Fibroblast of lung (primary cell): ENCODE results near the gene ETV6.

ENCODE experiments used
- CTCF ChIP-seq, 2 donors: IDR thresholded peaks in 1 of 2; conservative IDR thresholded peaks in 1 of 2; 1 replicate in 1 of 2; 2 replicates in 1 of 2; pipeline ENCODE4 v1.5.1; 2011 to 2012; ENCODE audit warnings: low read length in 2 of 2, control low read depth in 1 of 2, inconsistent platforms in 1 of 2, low read depth in 1 of 2, mild to moderate bottlenecking in 1 of 2
- EZH2 ChIP-seq: IDR thresholded peaks from 2 replicates; pipeline ENCODE4 v1.5.1; 2012; ENCODE audit warnings: low read length, control low read depth, mild to moderate bottlenecking; ENCODE audit errors: missing control alignments

GRCh38 chr12:11725686-11726085 lies 76.2 kb downstream of the ETV6 start:
- TF ChIP-seq CTCF (conservative IDR thresholded peaks at IDR 0.05 in 1 of 2, IDR thresholded peaks at IDR 0.05 in 1 of 2; ENCODE audit: low read depth in 1 of 2, low read length in 2 of 2) (no peak), EZH2 (no peak)
